NT2/D1 (cell line): Measurements from ENCODE around the gene RNFT1.
A peak's percentile ranks its signal among the peaks of the same experiment; 100 is the strongest.
"Not testable (repeated sequence)": the region's sequence is repeated elsewhere in the genome, so short reads cannot be mapped to it uniquely, and the experiment has no call there.

Experiments
- DNase-seq: peaks from one replicate; pipeline ENCODE4 v3.0.0-alpha.2; 2011; ENCODE audit warnings: low read depth, low spot score
- H3K27me3 ChIP-seq: 2 replicates; pipeline ENCODE4 v1.6.0; 2011; ENCODE audit warnings: mild to moderate bottlenecking; ENCODE audit not compliant: insufficient read length, insufficient read depth
- H3K36me3 ChIP-seq: 2 replicates; pipeline ENCODE4 v1.6.1; 2011; ENCODE audit warnings: mild to moderate bottlenecking, low read length, mixed read lengths; ENCODE audit not compliant: insufficient read depth, insufficient read length
- H3K4me1 ChIP-seq: 2 replicates; pipeline ENCODE4 v1.5.1; 2011; ENCODE audit not compliant: insufficient read depth, insufficient read length
- H3K4me3 ChIP-seq: 2 replicates; pipeline ENCODE4 v1.5.1; 2011; ENCODE audit warnings: low read depth; ENCODE audit not compliant: insufficient read length
- H3K9ac ChIP-seq: 2 replicates; pipeline ENCODE4 v1.6.0; 2011; ENCODE audit warnings: low read depth; ENCODE audit not compliant: insufficient read length
- H3K9me3 ChIP-seq: 2 replicates; pipeline ENCODE4 v1.5.1; 2011; ENCODE audit warnings: mild to moderate bottlenecking, low read length; ENCODE audit not compliant: insufficient read depth
- SUZ12 ChIP-seq: IDR thresholded peaks from 2 replicates; pipeline ENCODE4 v1.6.1; 2011; ENCODE audit not compliant: insufficient read length, insufficient read depth; ENCODE audit errors: extremely low read depth
- YY1 ChIP-seq: IDR thresholded peaks from 2 replicates; pipeline ENCODE4 v1.6.1; 2011; ENCODE audit not compliant: insufficient read length, insufficient read depth
- ZNF274 ChIP-seq: IDR thresholded peaks from 2 replicates; pipeline ENCODE4 v1.6.1; 2011; ENCODE audit warnings: mild to moderate bottlenecking, low read depth, low read length

The RNFT1 gene

DNA sequence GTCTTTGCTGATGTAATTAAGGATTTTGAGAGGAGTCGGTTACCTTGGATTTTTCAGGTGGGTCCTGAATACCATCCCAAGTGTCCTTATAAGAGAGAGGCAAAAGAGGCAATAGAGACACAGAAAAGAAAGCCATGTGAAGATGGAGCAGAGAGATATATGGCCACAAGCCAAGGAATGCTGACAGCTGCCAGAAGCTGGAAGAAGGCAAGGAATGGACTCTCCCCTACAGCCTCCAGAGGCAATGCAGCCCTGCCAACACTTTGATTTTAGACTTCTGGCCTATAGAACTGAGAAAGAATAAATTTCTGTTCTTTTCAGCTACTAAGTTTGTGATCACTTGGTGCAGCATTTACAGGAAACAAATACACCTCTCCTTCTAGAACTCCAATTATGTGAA is 8.2 kb upstream of the RNFT1 start:
- TF ChIP-seq ZNF274 = no peak
- TF ChIP-seq YY1 = no peak
- TF ChIP-seq SUZ12 = no peak
- H3K36me3 ChIP-seq = no peaks in the 10 kb centered on the region
- H3K9me3 ChIP-seq = no peaks in the 10 kb centered on the region
- H3K9ac ChIP-seq = no peak overlapping the region
- no peaks in the 10 kb centered on the region for H3K27me3 ChIP-seq
- no peak overlapping the region for H3K4me3 ChIP-seq
- no peak for DNase-seq
- no peaks in the 10 kb centered on the region for H3K4me1 ChIP-seq

DNA sequence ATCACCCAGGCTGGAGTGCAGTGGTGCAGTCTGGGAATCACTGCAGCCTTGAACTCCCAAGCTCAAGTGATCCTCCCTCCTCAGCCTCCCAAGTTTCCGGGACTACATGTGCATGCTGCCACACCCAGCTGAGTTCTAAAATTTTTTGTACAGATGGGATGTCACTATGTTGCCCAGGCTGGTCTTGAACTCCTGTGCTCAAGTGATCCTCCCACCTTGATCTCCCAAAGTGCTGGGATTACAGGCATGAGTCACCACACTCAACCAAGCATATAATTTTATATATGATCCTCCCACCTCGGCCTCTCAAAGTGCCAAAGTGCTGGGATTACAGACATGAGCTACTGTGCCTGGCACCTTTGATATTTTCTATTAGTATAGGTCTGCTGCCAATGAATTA is 7.2 kb upstream of the RNFT1 start:
- DNase-seq, H3K9me3 ChIP-seq, H3K36me3 ChIP-seq, H3K4me3 ChIP-seq, H3K4me1 ChIP-seq, H3K9ac ChIP-seq, H3K27me3 ChIP-seq: not testable (repeated sequence)

DNA sequence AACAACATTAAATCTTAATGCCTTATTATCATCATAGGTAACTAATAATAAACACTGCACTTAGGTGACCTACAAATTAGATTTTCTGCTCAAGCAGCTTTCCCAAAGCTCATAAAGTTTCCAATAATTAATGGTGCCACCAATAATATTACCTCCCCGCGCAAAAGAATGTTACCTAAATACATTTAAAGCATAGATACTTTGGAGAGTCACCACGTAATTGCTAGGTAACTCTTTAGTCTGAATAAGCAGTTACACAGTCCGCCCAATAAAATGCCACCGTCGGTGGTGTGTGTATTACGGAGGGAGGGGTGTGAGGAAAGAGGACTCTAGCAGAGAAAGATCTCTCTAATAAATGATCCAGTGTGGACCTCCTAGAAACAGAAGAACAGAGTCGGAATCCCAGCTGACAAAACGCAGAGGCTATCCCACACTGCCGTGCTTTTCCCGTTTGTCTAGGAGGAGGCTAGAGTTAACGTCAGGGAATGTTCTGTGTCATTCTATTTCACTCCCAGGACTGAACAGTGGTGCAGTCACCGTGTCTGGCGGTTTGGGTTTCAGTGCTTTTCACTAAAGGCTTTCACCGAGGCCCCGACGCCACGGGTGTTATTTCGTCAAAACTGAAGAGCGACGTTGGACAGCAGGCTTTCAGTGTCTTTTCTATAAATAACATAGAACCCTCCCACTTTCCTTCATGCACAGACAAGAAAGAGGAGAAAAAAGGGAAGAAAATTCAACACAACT is 630 bp downstream of the RNFT1 start:
- peaks cover 21% of the 10 kb centered on the region for H3K27me3 ChIP-seq
- no peaks in the 10 kb centered on the region for H3K4me1 ChIP-seq
- peak overlapping the region; percentile 58 for H3K4me3 ChIP-seq
- H3K36me3 ChIP-seq = peaks cover 13% of the 10 kb centered on the region
- DNase-seq = no peak
- TF ChIP-seq YY1 = no peak
- no peak for TF ChIP-seq ZNF274
- no peak for TF ChIP-seq SUZ12
- peak overlapping the region; percentile 82 for H3K9ac ChIP-seq
- H3K9me3 ChIP-seq = no peaks in the 10 kb centered on the region

DNA sequence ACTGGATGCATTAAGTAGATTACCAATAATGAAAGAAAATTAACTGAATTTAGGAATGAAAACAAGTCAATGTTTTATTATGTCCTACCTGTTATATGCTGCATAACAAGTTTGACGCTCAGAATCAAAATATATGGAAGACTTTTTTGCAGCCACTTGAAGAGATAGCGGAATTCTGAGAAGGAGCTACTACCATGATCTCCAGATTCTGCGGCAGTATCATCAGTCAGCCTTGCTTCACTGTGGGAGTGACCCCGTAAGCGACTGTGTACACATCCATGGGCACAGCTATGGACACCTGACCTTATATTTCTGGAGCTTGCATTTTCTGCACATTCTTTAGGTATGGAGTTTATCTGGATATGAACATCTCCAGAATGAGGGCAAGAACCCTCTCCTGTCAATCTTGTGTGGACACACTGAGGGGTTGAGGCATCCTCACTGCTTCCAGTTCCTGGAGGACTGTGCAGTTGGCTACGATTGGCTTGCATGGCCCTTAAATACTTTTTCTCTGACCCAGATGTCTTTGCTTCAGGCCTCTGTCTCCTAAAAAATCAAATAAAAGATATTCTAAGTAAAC is 1.7 kb downstream of the RNFT1 start:
- Histone ChIP-seq H3K9ac (no peak overlapping the region), H3K9me3 (no peaks in the 10 kb centered on the region), H3K4me1 (no peaks in the 10 kb centered on the region), H3K36me3 (peaks cover 13% of the 10 kb centered on the region), H3K4me3 (no peak overlapping the region), H3K27me3 (peaks cover 21% of the 10 kb centered on the region)
- no peak for DNase-seq
- no peak for TF ChIP-seq YY1

- Histone ChIP-seq H3K36me3 (peaks cover 22% of the 10 kb centered on the region), H3K27me3 (peaks cover 18% of the 10 kb centered on the region)
- not testable (repeated sequence) for H3K9me3 ChIP-seq, H3K4me1 ChIP-seq, H3K9ac ChIP-seq, DNase-seq, H3K4me3 ChIP-seq
These were observed 5.0 kb downstream of the RNFT1 start for GRCh38 chr17:59959574-59959973.

- Histone ChIP-seq H3K9ac (no peak overlapping the region), H3K27me3 (no peaks in the 10 kb centered on the region), H3K4me3 (no peak overlapping the region), H3K36me3 (peaks cover 24% of the 10 kb centered on the region), H3K9me3 (no peaks in the 10 kb centered on the region), H3K4me1 (no peaks in the 10 kb centered on the region)
- DNase-seq = no peak
- TF ChIP-seq YY1 (no peak), SUZ12 (no peak)
These were observed 9.7 kb downstream of the RNFT1 start for GRCh38 chr17:59954856-59955255.

DNA sequence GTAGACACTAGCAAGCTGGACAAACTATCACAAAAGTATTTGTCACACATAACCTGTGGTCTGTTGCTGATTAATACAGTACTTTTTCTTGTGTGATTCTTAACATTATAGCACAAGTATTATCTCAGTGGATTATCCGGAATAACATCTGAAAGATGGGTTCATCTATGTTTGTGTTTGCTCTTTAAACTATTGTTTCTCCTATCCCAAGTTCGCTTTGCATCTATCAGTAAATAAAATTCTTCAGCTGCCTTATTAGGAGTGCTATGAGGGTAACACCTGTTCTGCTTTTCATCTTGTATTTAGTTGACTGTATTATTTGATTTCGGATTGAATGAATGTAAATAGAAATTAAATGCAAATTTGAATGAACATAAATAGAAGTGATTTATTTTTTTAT is 14.5 kb downstream of the RNFT1 start:
- Histone ChIP-seq H3K9ac (no peak overlapping the region), H3K27me3 (no peaks in the 10 kb centered on the region), H3K4me1 (no peaks in the 10 kb centered on the region), H3K36me3 (peaks cover 41% of the 10 kb centered on the region), H3K9me3 (no peaks in the 10 kb centered on the region), H3K4me3 (no peak overlapping the region)
- TF ChIP-seq ZNF274 (no peak), SUZ12 (no peak), YY1 (no peak)
- DNase-seq = no peak

DNA sequence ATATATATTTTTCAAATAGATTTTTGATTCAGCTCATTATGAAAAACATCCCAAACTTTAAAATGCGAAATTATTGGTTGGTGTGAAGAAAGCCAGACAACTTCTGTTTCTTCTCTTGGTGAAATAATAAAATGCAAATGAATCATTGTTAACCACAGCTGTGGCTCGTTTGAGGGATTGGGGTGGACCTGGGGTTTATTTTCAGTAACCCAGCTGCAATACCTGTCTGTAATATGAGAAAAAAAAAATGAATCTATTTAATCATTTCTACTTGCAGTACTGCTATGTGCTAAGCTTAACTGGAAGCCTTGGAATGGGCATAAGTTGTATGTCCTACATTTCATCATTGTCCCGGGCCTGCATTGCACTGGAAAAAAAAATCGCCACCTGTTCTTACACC is 17.2 kb downstream of the RNFT1 start:
- not testable (repeated sequence) for H3K4me3 ChIP-seq, H3K27me3 ChIP-seq, H3K9ac ChIP-seq, DNase-seq, H3K9me3 ChIP-seq, H3K4me1 ChIP-seq
- peaks cover 43% of the 10 kb centered on the region for H3K36me3 ChIP-seq

GRCh38 chr17:59946433-59946832 is 18.1 kb downstream of the RNFT1 start:
- H3K9ac ChIP-seq, H3K27me3 ChIP-seq, H3K9me3 ChIP-seq, H3K4me3 ChIP-seq, H3K4me1 ChIP-seq, DNase-seq: not testable (repeated sequence)
- H3K36me3 ChIP-seq = peaks cover 48% of the 10 kb centered on the region
